NOMO-1 (cell line): Measurements from ENCODE around the gene POLN.
A peak's percentile ranks its signal among the peaks of the same experiment; 100 is the strongest.

Experiments
- DNase-seq, 2 experiments: peaks; one replicate each; lab custom pipeline; 2025; ENCODE audit not compliant: unreplicated experiment in 2 of 2; lab: John Stamatoyannopoulos, UW

Gene POLN

DNA sequence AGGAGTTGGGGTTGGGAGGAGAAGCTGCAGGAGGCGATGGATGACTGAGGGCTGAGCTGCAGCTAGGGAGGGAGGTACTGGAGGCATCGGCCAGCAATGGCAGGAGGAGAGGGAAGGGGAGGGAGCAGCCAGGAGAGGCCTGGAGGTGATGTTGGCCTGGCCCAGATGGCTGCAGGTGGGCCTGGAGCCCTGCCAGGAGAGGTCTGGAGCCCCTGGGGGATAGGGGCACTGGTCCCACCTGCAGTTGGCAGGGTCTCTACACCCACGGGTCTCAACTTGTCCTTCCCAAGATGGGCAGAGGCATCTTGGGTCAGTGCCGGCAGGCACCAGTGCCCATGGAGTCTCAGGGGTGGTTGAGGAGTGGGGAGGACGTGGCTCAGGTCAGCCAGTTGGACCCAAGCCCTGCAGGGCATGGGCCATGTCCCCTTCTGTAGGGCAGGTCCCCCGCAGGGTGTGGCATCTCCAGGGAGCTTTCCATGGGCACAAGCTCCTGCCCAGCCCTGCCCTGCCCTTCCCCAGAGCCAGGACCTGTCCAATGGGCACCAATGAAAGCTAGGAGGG lies 22.6 kb upstream of the POLN start:
- DNase-seq, result no peak

DNA sequence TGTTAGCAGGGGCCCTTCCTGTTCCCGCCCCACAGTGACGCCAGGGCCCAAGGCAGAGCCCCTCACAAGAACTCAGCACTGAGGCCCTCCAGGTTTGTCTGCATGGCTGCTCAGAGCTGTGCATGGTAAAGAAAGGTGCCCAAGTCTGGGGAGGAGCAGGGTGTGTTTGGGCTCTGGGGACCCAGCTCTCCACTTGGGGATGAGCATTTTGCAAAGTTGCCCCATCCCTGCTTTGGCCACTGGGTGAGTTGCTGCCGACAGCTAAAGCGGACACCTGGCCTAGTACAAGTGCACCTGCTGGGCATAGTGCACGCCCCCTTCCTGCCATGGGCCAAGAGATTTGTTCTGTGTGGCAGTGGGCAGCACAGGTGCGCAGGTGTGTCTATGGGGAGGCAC lies 22.0 kb upstream of the POLN start:
- no peak for DNase-seq

DNA sequence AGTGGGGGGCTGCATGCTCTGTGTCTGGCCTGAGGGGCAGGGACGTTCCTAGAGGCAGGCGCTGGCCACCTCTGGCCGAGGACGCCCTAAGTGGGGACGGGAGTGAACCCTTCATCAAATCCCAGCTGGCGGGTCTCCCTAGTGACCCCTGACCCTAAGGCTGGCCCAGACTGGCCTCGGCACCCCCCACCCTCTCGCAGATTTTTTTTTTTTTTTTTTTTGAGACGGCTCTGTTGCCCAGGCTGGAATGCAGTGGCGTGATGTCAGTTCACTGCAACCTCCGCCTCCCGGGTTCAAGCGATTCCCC lies 21.0 kb upstream of the POLN start:
- DNase-seq, result no peak

DNA sequence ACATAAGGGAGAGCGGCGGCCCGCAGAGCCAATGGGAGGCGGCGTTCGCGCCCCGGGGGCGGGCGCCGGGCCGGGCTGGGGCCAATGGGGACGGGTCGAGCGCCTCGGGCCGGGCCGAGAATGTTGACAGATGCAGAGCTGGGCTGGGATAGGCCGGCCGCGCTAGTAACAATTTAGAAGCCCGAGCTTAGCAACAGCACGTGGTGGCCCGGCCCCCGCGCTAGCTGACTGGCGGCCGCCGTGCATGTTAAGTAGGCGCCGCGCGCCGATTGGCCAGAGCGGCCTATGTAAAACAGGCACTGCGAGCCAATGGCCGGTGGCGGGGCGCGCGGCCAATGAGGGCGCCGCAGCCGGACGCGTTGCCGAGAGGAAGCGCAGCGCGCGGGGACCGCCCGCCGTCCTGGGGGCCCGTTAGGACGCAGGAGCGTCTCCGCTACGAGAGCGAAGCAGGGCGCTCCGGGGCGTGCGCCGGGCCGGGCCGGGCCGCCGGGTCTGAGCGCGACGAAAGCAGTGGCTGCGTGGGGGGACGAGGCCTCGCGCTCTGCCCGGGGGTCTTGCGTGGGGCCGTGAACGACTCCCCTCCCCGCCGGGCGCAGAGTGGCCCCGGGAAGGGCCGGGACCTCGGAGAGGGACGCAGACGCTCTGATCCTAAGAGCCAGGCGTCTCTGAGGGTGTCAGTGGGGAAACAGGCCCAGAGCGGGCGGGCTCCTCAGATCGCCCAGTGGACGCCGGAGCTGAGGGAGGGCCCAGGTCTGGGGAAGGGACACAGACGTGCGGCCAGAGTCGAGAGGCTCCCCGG lies 20.4 kb upstream of the POLN start:
- DNase-seq, result peak; percentile 99

DNA sequence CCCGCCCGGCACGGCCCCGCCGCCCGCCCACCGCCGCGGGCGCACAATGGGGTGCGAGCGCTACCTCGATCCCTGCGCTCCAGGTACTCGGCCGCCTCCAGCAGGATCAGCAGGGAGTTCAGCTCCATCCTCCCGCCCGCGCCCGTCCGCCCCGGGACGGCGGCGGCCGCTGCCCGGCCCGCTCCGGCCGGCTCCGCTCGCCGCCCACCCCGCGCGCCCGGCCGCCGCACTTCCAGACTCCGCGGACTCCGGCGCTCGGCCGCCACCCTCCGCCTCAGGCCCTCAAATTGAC lies 19.9 kb upstream of the POLN start, which contains the start of gene MXD4:
TSS of gene MXD4 (minus strand) at position 257 of the 292 bp plus-strand sequence. CDS start at position 128, 129 bp downstream.
- no peak for DNase-seq

DNA sequence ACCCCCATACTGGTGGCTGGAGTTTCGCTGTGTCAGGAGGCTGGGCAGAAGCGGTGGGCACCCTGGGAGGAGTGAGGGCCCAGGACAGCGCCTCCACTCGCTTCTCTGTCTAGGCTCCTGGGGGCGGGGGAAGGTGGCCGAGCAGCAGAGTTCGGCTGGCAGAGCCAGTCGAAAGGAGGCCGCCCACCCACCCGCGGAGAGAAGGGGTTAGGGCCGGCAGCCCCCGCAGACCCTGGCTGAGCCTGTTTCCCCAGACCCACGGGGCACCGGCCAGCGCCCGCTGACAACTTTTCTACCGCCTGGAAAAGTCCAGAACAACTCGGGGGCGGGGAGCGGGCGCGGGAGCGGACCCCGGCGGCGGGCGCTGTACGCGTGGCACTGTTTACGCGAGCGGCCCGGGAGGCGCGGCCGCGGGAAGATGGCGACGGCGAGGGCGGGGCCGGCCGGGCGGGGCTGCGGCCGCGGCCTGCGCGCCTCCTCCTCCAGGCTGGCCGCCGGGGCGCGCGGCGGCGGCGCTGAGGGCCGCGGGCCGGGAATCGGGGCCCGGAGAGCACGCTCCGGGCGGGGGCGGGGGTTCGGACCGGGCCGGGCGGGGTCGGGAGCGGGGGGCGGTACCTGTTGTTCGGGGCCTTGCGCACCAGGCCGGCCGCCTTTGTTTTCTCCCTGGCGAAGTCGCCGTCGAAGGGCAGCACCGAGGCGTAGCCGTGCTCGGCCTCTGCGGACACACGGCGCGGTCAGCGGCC lies 19.4 kb upstream of the POLN start:
- peak; percentile 48 to 57 for DNase-seq

DNA sequence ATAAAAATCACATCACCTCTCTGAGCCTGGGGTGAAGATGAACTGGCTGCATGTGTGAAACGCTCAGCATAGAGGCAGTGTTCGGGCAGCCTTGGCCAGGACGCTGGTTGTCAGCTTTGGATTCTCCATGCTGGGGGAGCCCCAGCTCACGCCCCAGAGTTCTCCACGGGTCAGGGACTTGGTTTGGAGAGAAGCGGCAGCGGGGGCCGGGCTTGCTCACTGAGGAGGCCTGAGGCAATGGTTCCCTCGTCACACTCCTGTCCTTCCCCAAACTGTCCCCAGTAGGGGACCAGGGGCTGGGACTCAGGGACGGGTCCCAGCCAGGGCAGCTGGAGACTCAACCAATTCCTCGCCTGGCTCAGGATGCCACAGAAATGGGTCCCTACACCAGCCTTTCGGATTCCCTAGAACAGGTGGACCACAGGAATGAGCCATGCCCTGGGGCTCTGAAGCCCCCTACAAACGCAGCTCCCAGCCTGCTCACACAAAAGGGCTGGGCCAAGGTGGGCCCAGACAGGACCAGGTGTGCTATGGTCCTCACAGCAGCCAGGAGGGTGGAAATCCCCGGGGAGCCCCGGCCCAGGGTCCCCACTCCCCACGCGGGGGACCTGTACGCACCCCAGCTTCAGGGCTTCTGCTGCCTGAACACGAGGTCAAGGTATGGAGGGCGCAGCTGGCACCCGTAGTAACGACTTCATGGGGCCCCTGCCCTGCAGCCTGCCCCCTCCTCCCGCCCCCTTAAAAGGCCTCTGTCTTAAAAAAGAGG lies 18.6 kb upstream of the POLN start:
- DNase-seq, result no peak

DNA sequence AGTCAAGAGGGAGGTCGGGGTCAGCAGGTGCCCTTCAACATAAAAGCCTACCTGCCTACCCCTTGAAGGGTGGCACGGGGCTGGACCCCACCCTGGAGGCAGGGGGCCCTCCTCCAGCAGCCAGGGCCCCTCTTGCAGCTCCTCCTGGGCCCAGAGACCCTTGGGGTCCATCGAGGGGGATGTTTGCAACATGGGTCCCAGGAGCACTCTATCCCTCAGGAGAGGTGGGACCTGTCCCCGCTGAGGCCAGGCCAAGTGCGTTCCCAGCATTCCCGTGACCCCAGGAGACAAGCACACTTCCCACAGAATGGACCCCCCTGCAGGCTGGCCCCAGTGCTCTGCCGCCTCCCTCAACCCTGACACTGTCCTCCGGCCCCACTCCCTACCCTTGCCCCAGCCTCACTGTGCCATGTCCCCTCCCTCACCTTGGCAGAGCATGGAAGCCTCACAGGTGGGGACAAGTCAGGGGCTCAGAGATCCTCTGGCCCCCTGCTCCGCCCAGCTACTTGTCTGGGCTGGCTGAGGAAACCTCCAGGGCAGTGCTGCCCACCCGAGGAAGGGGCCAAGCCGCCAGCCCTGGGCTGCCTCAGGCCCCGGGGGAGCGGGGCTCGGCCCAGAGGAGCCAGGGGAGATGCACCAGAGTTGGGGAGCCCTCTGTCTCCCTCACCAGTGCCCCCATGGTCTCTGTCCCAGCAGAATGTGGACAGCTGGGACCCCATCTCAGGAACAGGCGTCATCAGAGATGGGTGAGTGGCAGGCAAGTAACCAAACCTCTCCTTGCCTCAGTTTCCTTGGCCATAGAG lies 17.8 kb upstream of the POLN start:
- no peak for DNase-seq

DNA sequence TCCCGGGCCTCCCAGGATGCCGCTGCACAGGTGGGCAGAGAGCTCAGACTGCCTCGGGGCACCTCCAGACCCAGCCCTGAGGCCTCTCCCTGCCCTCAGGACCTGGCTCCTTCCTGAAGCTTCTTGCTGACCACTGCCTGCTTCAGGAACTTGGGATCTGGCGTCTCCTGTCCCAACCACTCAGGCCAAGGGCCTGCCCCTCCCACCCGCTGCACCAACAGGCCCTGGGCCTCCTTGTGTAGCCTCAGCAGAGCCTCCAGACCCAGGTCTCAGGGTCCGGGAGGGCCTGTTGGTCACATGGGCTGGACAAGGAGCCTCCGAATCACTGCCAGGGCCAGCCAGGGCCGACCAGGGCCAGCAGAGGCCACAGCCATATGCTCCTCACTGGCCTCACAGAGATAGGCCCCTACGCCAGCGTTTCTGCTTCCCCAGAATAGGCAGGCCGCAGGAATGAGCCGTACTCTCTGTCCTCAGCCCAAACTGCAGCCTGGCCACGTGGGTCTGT lies 17.2 kb upstream of the POLN start:
- no peak for DNase-seq

DNA sequence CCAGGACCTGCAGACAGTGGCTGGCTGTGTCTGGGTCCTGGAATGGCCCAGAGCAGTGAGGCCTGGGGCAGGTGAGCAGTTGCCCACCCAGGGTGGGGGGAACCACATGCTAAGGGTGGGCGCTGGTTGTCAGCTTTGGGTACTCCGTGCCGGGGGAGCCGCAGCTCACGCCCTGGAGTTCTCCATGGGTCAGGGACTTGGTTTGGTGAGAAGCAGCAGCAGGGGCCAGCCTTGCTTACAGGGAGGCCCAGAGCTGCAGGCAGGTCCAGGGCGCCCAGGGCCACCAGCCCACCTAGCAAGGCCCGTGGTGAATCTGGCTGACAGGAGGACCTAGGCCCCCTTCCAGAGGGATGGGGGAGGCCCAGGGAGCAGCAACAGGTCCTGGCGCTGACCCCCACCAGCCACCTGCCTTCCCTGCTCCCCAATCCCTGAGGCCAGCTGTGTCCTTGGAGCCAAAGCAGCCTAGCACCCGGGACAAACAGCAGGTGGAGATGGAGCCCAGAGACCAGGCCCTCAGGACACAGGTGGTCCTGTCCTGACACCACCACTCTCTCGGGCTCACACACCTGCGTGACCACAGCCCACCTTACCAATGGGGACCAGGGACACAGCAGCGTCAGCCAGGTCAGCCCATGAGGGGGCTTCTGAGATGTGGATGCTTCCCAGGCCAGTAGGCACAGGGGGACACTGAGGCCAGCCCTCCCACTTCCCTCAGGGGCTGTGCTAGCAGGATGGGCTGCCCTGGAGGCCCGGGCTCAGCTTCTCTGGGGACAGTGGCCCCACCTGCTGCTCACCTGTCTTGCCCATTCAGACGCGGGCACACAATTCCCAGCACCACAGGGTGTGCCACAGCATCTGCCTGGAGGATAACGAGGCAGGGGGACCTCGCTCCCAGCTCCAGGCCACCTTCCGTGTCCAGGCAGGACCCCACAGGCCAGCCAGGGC lies 16.4 kb upstream of the POLN start:
- DNase-seq, result no peak

DNA sequence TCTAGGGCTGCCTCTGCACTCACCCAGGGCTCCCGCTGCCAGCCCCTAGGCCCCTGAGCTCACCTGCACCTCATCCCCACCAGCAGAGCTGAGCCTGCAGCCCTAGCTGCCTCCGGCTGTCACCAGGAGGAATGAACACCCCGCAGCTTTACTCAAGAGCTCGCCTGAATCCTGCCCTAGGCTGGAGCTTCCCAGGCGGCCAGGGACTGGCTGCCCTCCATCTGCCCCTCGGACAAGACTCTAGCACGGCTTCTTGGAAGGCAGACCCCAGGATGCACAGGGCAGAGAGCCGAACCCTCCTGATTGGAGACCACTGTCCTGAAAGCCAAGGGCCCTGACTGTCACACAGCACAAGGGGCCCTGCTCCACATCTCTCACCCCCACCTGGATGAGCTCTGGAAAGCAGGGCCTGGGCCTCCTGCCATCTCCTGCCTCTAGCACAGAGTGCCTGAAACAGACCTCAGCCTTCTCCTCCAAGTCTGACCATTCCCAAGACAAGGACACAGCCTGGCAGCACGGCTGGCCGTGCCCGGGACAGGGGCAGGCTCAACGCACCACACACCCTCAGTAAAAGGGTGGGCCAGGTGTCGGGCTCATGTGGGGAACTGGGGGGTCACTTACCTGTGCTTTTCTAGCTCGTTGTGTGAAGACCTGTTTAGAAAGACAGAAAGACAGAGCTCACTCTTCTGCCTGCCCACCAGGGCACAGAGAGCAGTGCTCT lies 15.6 kb upstream of the POLN start:
- DNase-seq, result no peak

DNA sequence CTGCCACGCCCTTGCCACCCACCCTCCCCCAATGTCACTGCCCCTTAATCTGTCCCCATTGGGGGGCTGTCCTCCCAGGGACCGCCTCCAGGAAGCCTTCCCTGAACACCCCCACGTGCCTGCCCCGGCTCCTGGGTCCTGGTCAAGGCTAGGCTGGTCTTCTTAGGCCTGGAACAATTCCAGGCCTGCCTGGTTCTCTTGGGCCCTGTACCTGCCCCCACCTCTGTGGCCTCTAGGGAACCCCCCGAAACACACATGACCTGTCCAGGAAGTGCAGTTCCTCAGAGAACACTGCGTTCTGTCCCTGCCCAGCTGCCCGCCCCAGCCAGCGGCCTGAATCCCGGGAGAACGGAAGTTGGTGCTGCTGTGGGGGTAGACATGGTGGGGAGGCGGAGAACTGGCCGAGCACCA lies 14.9 kb upstream of the POLN start:
- DNase-seq, result no peak

DNA sequence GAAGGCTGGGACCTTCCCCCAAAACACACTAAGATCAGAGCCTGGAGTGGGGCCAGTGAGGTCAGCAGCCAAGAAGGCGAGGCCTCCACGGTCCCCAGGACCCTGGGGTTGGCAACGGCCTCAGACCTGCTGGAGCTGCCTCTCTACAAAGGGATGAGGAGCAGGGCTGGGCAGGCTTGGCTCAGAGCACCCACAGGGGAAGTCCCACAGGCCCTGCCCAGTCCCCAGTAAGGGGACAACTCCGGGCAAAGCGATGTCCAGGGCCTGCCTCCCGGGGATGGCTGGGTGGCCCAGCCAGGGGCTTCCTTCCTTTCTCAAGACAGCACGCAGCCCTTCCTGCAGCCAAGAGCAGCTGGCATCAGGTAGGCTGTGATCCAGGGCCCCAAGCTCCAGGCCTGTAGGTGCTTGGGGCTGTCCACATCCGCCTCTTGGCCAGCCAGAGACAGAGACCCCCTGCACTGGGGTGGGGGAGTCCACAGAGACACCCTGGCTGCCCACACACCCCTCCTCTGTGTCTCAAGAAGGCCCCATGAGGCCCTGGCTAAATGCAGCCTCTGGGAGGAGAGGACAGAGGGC lies 14.3 kb upstream of the POLN start:
- no peak for DNase-seq

DNA sequence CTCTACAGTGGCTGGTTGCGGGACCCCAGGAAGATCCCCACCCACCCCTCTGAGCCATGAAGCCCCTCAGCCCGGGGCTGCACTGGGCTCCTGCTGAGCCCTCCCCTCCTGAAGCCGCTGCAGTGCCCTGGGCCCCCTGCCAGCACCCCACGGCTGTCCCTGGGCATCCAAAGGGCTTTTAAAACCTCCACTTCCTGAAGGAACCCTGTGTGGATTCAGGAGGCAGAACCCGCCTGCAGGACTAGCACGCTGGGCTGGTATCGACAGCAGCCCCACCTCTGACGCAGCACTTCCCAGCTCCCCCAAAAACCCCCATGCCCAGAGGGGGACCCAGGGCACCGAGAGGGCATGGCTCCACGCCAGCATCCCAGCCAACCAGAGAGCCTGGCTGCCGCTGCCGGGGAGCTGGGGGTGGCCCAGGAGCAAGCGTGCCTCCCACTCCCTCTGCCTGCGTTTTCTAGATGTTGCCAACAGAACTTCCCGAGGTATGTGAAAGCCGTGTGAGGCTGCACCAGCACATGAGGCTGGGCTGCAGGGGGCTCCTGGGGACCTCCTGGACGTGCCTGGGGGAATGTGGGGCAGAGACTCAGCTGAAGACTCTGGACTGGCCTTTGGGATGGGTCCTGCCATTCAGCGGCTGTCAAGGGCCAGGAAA lies 13.7 kb upstream of the POLN start:
- no peak for DNase-seq

DNA sequence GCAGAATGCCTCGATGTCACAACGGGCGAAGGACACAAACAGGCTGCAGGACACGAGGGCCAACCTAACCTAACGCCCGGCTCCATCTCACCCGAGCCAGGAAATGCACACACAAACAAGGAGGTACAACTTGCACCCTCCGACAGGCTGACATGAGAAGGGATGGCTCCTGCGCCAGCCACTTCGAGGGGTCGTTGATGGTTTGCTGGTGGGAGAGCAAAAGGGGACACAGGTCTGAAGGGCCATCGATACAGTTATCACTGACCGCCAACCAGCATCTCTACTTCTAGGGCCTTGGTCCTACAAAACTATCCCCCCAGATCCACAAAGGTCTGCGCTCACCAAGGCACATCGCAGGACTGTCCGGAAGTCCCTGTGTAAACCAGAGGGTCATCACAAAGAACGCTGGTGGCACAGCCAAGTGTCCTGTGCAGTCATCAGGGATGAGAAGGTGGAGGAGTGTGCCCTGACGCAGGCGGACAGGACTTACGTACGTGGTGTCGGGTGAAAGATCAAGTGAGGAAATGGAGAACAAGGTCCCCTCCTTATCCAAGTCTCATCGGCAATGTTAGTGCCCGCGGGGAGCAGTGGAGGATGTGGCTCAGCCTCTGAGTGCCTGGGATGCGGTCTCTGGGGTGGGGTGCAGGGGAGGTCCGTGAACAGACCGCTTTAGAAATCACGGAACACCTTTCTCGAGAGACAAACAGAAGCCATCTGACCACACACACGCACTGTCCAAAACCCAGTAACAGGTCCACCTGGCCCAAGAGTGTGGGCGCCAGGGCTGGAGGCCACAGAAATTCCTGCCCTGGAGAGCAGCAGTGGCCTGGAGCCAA lies 13.0 kb upstream of the POLN start:
- DNase-seq, result no peak

DNA sequence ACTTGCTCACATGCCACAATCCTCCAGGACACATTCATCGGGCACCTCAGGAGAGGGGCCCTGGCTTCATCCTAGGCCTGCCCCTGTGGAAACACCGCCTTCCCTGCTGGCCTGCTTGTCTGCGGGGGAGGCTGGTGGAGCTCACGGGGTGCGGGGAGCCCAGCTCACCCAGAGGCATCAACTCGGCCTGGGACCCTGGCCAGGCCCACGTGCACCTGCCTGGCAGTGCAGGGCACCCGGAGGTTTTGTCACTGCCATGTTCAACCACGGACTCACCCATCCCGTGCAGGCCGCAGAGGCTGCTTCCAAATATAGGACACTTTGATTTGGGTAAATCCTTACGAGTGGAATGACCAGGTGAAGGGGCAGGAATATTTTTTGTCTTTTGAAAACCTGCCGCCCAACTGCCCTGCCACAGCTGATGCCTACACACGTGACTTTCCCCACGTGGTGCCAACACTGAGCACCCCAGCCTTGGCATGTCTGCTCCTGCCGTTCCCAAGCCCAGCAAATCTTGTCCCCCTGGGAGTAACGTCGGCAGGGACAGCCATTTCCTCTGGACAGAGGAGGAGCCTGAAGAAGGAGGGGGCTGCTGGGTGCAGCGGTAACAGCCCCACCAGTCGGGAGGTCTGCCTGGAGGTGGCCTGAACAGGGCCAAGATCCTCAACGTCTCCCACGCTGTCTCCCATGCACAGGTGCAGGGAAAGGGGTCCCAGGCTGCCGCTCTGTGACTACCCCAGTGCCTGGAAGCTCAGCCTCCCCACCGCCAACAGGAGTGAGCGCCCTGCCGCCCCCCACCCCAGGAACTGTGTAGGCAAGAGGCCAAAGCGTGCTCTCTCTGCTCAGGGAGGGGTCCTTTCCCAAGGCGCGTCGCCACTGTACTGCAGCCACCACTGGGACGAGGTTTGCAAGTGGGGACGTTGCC lies 11.5 kb upstream of the POLN start:
- DNase-seq, result no peak
